ENCODE measurements around the gene TSG101.

The TSG101 gene

DNA sequence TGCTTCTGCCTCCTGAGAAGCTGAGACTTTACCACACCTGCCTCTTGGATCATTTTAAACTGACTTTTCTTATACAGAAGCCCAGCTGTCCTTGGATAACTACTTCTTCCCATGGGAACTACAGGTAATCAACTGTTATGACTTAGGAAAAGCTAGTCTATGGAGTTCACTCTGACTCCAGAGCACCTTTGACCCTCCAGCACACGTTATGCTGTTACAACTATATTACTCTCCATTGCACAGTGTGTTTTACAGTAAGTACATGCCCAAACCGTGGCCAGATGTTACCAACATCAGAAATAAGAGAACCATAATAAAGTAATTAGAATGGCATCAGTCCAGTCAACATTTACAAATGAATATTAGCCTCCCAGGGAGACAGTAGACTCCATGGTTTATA is 21.3 kb upstream of the TSG101 start:
- no peak for DNase-seq (ENCODE audit: extremely low read depth, low read depth)

DNA sequence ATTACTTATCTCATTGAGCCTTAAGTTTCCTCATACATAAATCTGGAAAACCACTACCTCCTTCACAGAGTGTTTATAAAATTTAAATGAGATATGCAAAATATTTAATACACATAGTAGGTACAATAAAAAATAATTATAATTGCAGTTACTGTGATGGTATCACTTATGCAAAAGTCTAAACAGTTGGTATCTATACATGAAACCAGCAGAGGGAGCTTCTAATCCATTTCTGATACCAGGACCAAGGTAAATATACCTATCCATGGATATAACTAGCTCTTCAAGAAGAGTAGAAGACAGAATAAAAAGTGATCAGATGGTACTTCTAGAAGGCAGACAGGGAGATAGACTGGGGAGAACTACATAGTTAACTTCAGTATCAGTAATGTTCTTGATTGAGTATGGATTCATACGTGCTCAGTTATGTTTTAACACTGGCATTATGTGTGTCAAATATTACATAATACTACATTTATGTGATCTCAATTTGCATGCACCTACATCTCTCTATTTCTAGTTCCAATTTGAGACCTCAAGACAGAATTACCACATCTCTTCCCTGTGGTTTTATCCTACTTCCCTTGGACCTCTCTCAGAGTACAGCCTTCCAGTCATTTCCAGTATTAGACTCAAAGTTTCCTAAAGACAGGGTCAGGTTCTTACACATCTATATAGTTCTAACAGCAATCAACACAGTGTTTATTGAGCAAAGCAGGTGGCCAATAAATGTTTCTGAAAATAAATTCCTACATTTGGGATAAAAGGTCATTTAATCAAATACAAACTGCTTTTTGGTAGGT is 13.7 kb upstream of the TSG101 start:
- DNase-seq (ENCODE audit: extremely low read depth, low read depth) = no peak
- TF ChIP-seq, protein P1, sequence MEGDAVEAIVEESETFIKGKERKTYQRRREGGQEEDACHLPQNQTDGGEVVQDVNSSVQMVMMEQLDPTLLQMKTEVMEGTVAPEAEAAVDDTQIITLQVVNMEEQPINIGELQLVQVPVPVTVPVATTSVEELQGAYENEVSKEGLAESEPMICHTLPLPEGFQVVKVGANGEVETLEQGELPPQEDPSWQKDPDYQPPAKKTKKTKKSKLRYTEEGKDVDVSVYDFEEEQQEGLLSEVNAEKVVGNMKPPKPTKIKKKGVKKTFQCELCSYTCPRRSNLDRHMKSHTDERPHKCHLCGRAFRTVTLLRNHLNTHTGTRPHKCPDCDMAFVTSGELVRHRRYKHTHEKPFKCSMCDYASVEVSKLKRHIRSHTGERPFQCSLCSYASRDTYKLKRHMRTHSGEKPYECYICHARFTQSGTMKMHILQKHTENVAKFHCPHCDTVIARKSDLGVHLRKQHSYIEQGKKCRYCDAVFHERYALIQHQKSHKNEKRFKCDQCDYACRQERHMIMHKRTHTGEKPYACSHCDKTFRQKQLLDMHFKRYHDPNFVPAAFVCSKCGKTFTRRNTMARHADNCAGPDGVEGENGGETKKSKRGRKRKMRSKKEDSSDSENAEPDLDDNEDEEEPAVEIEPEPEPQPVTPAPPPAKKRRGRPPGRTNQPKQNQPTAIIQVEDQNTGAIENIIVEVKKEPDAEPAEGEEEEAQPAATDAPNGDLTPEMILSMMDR (IDR thresholded peaks at IDR 0.05; ENCODE audit: low read depth, low read length) = peak; percentile 27

More for the DNA sequence above, 21.3 kb upstream of the TSG101 start:
- TF ChIP-seq, protein P1 (IDR thresholded peaks at IDR 0.05; ENCODE audit: low read depth, low read length) = no peak

DNA sequence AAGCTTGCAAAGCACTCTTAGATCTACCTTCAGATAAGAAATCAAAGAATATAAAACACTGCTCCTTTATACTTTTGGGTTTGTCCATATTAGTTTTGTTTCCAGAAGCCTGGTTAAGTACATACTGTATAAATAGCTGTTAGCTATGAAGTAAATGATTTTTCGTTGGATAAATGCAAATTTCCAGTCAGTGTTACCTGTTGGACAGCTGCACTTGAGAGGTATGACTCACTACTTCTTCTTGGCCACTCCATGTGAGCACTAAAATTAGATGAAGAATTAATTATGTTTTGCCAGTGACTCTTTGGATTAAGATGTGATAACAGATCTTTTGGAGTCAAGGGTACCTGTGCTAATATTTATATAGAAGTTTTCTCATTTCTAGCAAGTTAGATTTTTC is 9.5 kb upstream of the TSG101 start:
- no peak for DNase-seq (ENCODE audit: extremely low read depth, low read depth)
- TF ChIP-seq, protein P1 (IDR thresholded peaks at IDR 0.05; ENCODE audit: low read depth, low read length) = no peak

DNA sequence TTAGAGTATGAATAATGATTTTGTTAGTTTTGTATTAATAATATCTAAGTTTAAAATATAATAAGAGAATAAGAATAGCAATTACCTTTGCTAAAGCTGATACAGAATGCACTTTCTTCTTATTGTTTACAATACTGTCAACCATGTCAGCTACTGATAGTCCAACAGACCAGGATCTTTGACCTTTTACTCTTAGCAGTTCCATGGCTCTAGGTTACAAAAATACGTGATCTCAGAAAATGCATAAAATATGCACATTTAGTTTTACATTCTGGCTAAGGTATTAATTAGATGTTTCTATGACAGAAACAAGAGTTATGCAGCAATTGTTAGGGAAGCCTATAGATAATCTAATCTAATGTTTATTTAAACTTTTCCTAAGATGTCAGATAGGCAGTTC is 7.5 kb upstream of the TSG101 start:
- TF ChIP-seq, protein P1 (IDR thresholded peaks at IDR 0.05; ENCODE audit: low read depth, low read length) = no peak

DNA sequence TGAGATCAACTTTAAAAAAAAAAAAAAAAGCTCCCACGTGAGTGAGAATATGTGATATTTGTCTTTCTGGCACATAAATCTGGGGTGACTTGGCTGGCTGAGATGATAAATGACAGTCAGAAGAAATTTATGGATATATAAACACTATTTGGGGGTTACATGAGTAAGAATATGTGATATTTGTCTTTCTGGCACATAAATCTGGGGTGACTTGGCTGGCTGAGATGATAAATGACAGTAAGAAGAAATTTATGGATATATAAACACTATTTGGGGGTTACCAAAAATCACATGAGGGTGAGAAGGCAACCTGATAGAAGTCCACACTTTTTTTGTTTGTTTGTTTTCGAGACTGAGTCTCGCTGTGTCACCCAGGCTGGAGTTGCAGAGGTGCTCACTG is 6.6 kb upstream of the TSG101 start:
- DNase-seq (ENCODE audit: extremely low read depth, low read depth) = no peak
- TF ChIP-seq, protein P1 (IDR thresholded peaks at IDR 0.05; ENCODE audit: low read depth, low read length) = no peak

More for the DNA sequence above, 7.5 kb upstream of the TSG101 start:
- no peak for DNase-seq (ENCODE audit: extremely low read depth, low read depth)

DNA sequence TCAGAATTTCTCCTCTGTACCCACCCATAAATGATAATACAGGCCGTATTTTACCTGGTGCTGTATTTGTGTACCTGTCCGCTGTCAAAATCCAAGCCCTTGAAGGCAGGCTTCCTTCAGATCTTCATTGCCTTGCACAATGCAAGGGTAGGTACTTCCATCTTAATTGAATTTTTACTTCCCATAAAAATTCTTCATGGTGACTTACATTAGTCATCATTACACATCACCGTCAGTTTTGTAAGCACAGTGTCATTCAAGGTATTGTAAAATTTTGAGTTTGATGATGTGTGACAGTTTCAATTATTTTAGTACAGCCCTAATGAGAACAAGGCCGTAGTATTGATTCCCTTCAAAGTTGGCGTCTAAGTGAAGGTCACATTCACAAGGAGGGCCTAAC is 770 bp upstream of the TSG101 start:
- peak; percentile 50 for DNase-seq (ENCODE audit: extremely low read depth, low read depth)
- TF ChIP-seq, protein P1 (IDR thresholded peaks at IDR 0.05; ENCODE audit: low read depth, low read length) = no peak

DNA sequence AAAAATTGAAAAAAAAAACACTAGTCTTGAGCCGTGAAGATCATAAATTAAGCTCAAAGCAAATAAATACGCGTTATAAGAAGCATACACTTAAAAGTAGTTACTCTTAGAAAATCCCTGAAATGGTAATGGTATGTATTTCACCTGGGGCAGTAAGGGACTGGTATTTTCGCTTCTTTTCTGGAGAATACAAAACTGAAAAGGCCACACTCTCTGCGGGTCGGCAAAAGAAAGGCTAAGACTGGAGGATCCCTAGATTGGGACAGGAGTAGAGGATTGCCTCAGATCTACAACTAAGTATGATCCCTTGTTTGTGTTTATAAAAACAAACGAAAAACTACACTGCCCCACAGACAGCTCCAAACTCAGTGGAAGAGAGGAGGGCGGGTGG is 617 bp downstream of the TSG101 start:
- DNase-seq (ENCODE audit: extremely low read depth, low read depth) = no peak
- TF ChIP-seq, protein P1 (IDR thresholded peaks at IDR 0.05; ENCODE audit: low read depth, low read length) = no peak

Measured in AG09319 (cell line).